GM19467 (cell line): ENCODE measurements around the gene THOC2.
"Not testable (repeated sequence)": the region's sequence is repeated elsewhere in the genome, so short reads cannot be mapped to it uniquely, and the experiment has no call there.

Experiments used
- ATAC-seq: cut with Tn5 transposase; IDR thresholded peaks from one replicate; pipeline ENCODE4 v1.9.1; 2021; ENCODE audit warnings: mild to moderate bottlenecking, moderate library complexity; ENCODE audit not compliant: unreplicated experiment

Gene THOC2

GRCh38 chrX:123738378-123738940, 5.6 kb upstream of the THOC2 start:
- no peak for ATAC-seq

- ATAC-seq: no peak
Observed at GRCh38 chrX:123736333-123736921, 3.6 kb upstream of the THOC2 start.

- ATAC-seq: not testable (repeated sequence)
Observed at GRCh38 chrX:123735137-123735536, 2.3 kb upstream of the THOC2 start.

- not testable (repeated sequence) for ATAC-seq
Observed at GRCh38 chrX:123734079-123734478, 1.2 kb upstream of the THOC2 start.

- ATAC-seq: peak; percentile 16
Observed at GRCh38 chrX:123731987-123732669, 724 bp downstream of the THOC2 start.

- ATAC-seq: no peak
Observed at GRCh38 chrX:123731258-123731986, 1.4 kb downstream of the THOC2 start.

GRCh38 chrX:123728554-123728953, 4.3 kb downstream of the THOC2 start:
- ATAC-seq: no peak

GRCh38 chrX:123728016-123728415, 4.8 kb downstream of the THOC2 start:
- no peak for ATAC-seq

- ATAC-seq: not testable (repeated sequence)
Observed at GRCh38 chrX:123722193-123722592, 10.7 kb downstream of the THOC2 start.

GRCh38 chrX:123720486-123720885, 12.4 kb downstream of the THOC2 start:
- ATAC-seq: no peak

GRCh38 chrX:123713841-123714240, 19.0 kb downstream of the THOC2 start:
- ATAC-seq: no peak

- no peak for ATAC-seq
Observed at GRCh38 chrX:123713434-123713833, 19.4 kb downstream of the THOC2 start.

GRCh38 chrX:123711201-123711600, 21.7 kb downstream of the THOC2 start:
- ATAC-seq: not testable (repeated sequence)

GRCh38 chrX:123704781-123705180, 28.1 kb downstream of the THOC2 start:
- ATAC-seq: no peak

- no peak for ATAC-seq
Observed at GRCh38 chrX:123698979-123699520, 33.8 kb downstream of the THOC2 start.

- ATAC-seq: no peak
Observed at GRCh38 chrX:123696334-123696733, 36.5 kb downstream of the THOC2 start.

GRCh38 chrX:123695242-123695641, 37.6 kb downstream of the THOC2 start:
- ATAC-seq: no peak

GRCh38 chrX:123691776-123692175, 41.1 kb downstream of the THOC2 start:
- ATAC-seq: no peak

GRCh38 chrX:123688524-123688923, 44.3 kb downstream of the THOC2 start:
- ATAC-seq: no peak

GRCh38 chrX:123685232-123685631, 47.6 kb downstream of the THOC2 start:
- no peak for ATAC-seq

- no peak for ATAC-seq
Observed at GRCh38 chrX:123682186-123682585, 50.7 kb downstream of the THOC2 start.
